Endothelial cell of coronary artery (primary cell): Measurements from ENCODE around the gene C22orf42. TPM values are rescaled to one million over a fixed set of nuclear protein-coding genes. Genes with fewer than 3 reads are reported as not detected.

Experiments
- total RNA-seq: library from RNA; depleted of rRNA; stranded (reverse); fragments of >200 nt; gene quantifications from 2 replicates; pipeline ENCODE4 v1.2.3, GENCODE V29; 2014

C22orf42 gene
- total RNA-seq, result not detected in 2 replicates

DNA sequence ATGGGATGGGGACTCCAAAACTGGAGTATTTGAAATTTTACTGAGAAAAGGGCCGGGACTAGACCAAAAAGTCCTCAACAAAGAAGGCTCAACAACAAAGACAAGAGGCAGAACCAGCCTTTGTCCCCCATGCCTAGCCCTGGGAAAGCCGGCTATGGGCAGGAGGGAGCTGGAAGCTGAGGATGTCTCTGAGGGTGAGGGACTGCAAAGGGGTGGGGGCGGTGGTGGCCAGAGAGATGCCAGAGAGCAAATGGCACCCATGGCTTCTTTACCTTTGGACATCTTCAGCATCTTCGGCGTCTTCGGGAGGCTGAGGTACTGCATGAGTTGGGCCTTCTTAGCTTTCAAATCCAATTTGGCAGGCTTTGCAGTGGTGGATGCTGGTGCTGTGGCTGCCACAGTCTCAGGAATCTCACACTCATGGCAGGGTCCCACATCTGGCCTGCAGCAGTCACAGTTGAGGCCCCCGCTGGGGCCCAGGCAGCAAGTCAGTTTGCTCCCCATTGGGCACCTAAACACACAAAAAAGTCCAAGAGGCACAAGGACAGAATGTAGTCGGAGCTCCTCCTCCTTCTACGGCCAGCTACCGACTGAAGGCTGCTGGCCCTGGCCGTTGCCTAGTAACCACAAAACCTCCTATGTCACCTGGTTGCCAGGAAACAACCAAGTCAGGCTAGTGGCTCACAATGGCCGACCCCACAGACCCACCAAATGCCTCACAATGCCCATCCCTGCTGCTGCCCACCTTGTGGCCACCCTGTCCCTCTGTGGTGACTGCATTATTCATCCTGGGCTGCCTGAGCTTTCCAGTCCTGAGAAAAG, at the start of gene C22orf42:
C22orf42 (minus strand) TSS at position 592 of the 822 bp plus-strand sequence; CDS start at position 504, 88 bp downstream.

GRCh38 chr22:32204856-32205722, 46.0 kb upstream of the C22orf42 start, which contains the start of gene RFPL2:
Gene RFPL2 (minus strand): TSS chr22:32205073. CDS start chr22:32202451, 2,622 bp downstream.

Other genes with a start within 250 kb of the C22orf42 start
- 113 and 121 TPM in 2 replicates for gene YWHAH, start 214.8 kb downstream of the C22orf42 start, total RNA-seq
- gene SLC5A1, start 116.0 kb downstream of the C22orf42 start, total RNA-seq, result not detected in 2 replicates
- gene RFPL2, start 45.8 kb upstream of the C22orf42 start, total RNA-seq, result not detected in 2 replicates
- gene SLC5A4, start 96.0 kb upstream of the C22orf42 start, total RNA-seq, result 0.94 and 2.1 TPM in 2 replicates
- not detected in 2 replicates for gene RFPL3, start 198.6 kb upstream of the C22orf42 start, total RNA-seq